ENCODE results near the gene PADI2. TPM values are rescaled to one million over a fixed set of nuclear protein-coding genes. Genes with fewer than 3 reads are reported as not detected.
A peak's percentile ranks its signal among the peaks of the same experiment; 100 is the strongest.

PADI2 gene
- polyA plus RNA-seq, 1 donor (not counting 4 experiments of a cell fraction or from before 2014, with no cell fraction given), result 0.13 TPM

GRCh38 chr1:17045634-17046333, 73.5 kb downstream of the PADI2 start:
- Histone ChIP-seq H3K27ac (ENCODE audit: control insufficient read depth, insufficient read depth, low read length) (peak overlapping the region; percentile 10), H2AFZ (ENCODE audit: control insufficient read depth, low read length) (no peak overlapping the region), H3K36me3 (ENCODE audit: control insufficient read depth in 2 of 2, extremely low read depth in 1 of 2, insufficient read depth in 2 of 2, low read length in 2 of 2) (peaks cover 12 to 18% of the 10 kb centered on the region in 2 experiments), H3K79me2 (ENCODE audit: control insufficient read depth, insufficient read depth, low read length) (peaks cover 45% of the 10 kb centered on the region), H3K27me3 (ENCODE audit: control insufficient read depth, extremely low read depth, insufficient read depth, low read length) (no peaks in the 10 kb centered on the region), H3K4me1 (ENCODE audit: control insufficient read depth, extremely low read depth, insufficient read depth, low read length) (peaks cover 4% of the 10 kb centered on the region), H3K4me2 (ENCODE audit: control insufficient read depth, extremely low read depth, insufficient read depth, low read depth, low read length) (peak overlapping the region; percentile 57), H3K9me3 (ENCODE audit: control insufficient read depth, low read depth, low read length) (no peaks in the 10 kb centered on the region), H3K9me1 (ENCODE audit: control insufficient read depth, extremely low read depth, insufficient read depth, low read length) (no peaks in the 10 kb centered on the region), H4K20me1 (ENCODE audit: control insufficient read depth, extremely low read depth, insufficient read depth, low read length) (no peaks in the 10 kb centered on the region), H3K4me3 (ENCODE audit: control insufficient read depth in 2 of 3, extremely low read depth in 1 of 3, insufficient read depth in 2 of 3, low read depth in 1 of 3, low read length in 3 of 3) (no peak overlapping the region), H3K9ac (ENCODE audit: control insufficient read depth, extremely low read depth, insufficient read depth, low read length) (no peak overlapping the region)
- peak; percentile 9 for DNase-seq (ENCODE audit: low read depth, low spot score)
- dilution Hi-C loops (cut with MboI; ENCODE audit: extremely low pct_ligation_motif_present, low sequenced_read_pairs), result no loop called here
- FAIRE-seq, result peak; percentile 72
- TF ChIP-seq CTCF (optimal IDR thresholded peaks at IDR 0.05 in 1 of 3, IDR thresholded peaks at IDR 0.05 in 1 of 3, conservative IDR thresholded peaks at IDR 0.05 in 1 of 3; ENCODE audit: extremely low read depth in 1 of 3, insufficient read depth in 2 of 3, low read length in 3 of 3) (peak; percentile 39 to 72 (median 60)), EZH2 (IDR thresholded peaks at IDR 0.05; ENCODE audit: low read length) (no peak)

GRCh38 chr1:17045150-17045549, 74.1 kb downstream of the PADI2 start:
- FAIRE-seq (no peak), DNase-seq (ENCODE audit: low read depth, low spot score) (no peak)
- dilution Hi-C loops (cut with MboI; ENCODE audit: extremely low pct_ligation_motif_present, low sequenced_read_pairs), result no loop called here
- H3K4me3 ChIP-seq (ENCODE audit: control insufficient read depth in 2 of 3, extremely low read depth in 1 of 3, insufficient read depth in 2 of 3, low read depth in 1 of 3, low read length in 3 of 3), result no peak overlapping the region
- peaks cover 43% of the 10 kb centered on the region for H3K79me2 ChIP-seq (ENCODE audit: control insufficient read depth, insufficient read depth, low read length)
- H3K4me2 ChIP-seq (ENCODE audit: control insufficient read depth, extremely low read depth, insufficient read depth, low read depth, low read length), result no peak overlapping the region
- TF ChIP-seq CTCF (optimal IDR thresholded peaks at IDR 0.05 in 1 of 3, IDR thresholded peaks at IDR 0.05 in 1 of 3, conservative IDR thresholded peaks at IDR 0.05 in 1 of 3; ENCODE audit: extremely low read depth in 1 of 3, insufficient read depth in 2 of 3, low read length in 3 of 3) (no peak), EZH2 (IDR thresholded peaks at IDR 0.05; ENCODE audit: low read length) (no peak)
- peaks cover 4% of the 10 kb centered on the region for H3K4me1 ChIP-seq (ENCODE audit: control insufficient read depth, extremely low read depth, insufficient read depth, low read length)
- H3K36me3 ChIP-seq (ENCODE audit: control insufficient read depth in 2 of 2, extremely low read depth in 1 of 2, insufficient read depth in 2 of 2, low read length in 2 of 2), result peaks cover 14 to 18% of the 10 kb centered on the region in 2 experiments
- H3K9me1 ChIP-seq (ENCODE audit: control insufficient read depth, extremely low read depth, insufficient read depth, low read length), result no peaks in the 10 kb centered on the region
- H3K27ac ChIP-seq (ENCODE audit: control insufficient read depth, insufficient read depth, low read length), result no peak overlapping the region
- H3K9me3 ChIP-seq (ENCODE audit: control insufficient read depth, low read depth, low read length), result no peaks in the 10 kb centered on the region
- H2AFZ ChIP-seq (ENCODE audit: control insufficient read depth, low read length), result no peak overlapping the region
- H4K20me1 ChIP-seq (ENCODE audit: control insufficient read depth, extremely low read depth, insufficient read depth, low read length), result no peaks in the 10 kb centered on the region
- H3K9ac ChIP-seq (ENCODE audit: control insufficient read depth, extremely low read depth, insufficient read depth, low read length), result no peak overlapping the region
- no peaks in the 10 kb centered on the region for H3K27me3 ChIP-seq (ENCODE audit: control insufficient read depth, extremely low read depth, insufficient read depth, low read length)
